GM21367 (cell line): ENCODE measurements around the gene SLC43A1.
A peak's percentile ranks its signal among the peaks of the same experiment; 100 is the strongest.
"Not testable (repeated sequence)": the region's sequence is repeated elsewhere in the genome, so short reads cannot be mapped to it uniquely, and the experiment has no call there.

Experiments used
- ATAC-seq: cut with Tn5 transposase; IDR thresholded peaks from one replicate; pipeline ENCODE4 v1.9.1; 2021; ENCODE audit not compliant: unreplicated experiment

The SLC43A1 gene

DNA sequence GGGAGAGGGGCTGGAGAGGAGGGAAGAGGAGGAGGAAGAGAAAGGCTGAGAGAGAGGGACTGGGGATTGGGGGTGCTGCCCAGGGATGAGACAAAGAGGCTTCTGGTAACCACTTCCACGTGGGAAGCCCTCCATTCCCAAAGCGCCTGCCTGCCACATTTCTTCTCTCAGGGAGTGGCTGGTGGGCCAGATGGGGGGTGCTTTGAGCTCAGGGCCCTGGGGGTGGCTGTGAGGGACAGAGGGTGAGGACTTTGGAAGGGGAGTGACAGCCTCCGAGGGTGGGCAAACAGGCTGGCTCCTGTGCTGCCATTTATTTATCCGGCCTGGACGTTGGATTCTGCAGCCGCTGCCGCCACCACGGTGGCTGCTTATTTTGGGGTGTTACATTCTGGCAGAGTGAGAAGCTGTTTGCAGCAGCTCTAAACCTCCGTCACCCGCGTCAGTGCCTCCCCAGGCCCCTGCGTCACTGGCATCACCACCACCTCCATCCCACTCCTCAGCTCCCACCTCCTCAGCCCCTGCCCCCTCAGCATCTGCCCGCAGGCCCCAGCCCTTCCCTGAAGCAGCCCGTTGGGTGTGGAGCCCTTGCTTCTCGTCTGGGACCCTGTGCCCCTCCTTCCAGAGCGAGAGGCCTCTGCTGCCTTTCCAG, 53.5 kb downstream of the SLC43A1 start:
- ATAC-seq = no peak

DNA sequence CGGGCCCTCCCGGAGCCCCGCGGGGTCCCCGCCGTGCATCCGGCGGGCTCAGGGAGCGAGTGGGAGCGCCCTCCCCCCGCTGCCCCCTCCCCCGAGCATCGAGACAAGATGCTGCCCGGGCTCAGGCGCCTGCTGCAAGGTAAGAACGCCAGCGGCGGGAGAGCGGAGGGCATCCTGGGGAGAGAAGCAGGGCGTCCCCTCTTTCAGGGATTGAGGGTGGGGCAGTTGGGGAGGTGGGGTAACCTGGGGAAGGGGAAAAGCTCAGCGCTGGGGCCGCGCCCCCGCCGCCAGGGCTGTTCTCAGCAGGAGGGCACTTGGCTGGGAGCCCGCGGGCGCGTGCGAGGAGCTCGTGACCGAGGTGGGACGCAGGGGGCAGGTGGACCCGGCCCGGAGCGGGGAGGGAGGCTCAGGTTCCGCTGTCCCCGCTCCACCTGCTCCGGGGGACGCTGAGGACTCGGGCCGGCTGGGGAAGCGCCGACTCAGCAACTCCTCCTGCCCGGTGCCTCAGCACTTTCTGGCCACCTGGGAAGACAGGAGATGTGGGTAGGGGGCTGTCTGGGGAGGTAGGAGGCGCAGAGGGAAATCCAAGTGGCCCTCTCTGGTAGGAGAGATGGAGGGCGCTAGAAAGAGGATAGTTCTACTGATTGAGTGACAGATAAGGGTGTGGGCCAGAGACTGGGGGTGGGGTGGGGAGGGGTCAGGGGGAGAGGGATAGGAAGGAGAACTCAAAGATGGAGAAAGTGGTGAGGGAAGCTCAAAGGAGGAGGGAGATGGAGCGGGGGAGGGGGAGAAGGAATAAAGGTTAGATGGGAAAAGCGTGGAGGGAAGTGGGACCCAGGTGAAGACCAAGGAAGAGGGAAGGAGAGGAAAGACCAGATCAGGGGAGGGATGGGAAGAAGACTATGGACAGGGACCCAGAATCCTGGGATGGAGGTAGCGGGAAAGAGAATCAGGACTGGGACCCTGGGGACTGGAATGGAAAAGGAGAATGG, 54.4 kb downstream of the SLC43A1 start:
- ATAC-seq = no peak

- ATAC-seq = peak; percentile 48
Measured at GRCh38 chr11:57460022-57460757, 55.3 kb downstream of the SLC43A1 start, which contains the start of gene RTN4RL2. Gene RTN4RL2 (plus strand): TSS chr11:57460528. CDS start chr11:57460866, 338 bp downstream.

DNA sequence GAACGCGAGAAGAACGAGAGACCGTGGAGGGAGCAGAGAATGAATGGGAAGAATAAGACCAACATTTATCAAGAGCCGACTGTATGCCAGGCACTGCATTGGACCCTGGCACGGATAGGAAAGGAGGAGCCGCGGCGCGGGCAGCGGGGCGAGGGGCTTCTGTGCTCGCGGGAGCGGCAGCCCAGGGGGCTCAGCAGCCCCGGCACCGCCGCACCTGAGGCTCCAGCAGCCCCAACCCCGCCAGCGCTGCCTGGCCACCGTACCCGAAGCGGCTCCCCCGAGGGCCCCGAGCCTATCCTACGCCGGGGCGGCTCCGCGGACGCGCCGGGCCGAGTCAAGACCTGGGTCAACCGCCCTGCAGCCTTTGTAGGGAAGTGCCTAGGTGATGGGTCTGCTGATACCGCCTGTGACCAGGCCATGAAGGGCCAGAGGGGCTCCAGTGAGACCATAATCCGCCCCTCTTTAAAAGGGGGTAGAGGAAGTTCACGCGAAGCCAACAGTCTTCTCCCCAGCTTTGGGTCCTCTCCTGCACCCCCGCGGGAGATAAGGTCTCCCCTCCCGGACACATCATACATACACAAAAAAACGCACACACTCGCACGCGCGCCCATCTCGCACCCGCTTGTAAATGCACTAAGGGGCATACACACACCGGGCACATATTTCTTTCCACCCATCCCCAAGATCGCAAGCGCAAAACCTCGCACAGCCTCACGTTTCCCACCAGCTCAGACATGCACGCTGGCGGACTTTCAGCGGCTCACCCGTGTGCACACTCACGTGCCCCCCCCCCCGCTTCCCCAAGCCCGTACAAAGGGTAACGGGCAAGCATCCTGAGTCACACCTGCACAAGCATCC, 56.1 kb downstream of the SLC43A1 start:
- ATAC-seq = no peak

DNA sequence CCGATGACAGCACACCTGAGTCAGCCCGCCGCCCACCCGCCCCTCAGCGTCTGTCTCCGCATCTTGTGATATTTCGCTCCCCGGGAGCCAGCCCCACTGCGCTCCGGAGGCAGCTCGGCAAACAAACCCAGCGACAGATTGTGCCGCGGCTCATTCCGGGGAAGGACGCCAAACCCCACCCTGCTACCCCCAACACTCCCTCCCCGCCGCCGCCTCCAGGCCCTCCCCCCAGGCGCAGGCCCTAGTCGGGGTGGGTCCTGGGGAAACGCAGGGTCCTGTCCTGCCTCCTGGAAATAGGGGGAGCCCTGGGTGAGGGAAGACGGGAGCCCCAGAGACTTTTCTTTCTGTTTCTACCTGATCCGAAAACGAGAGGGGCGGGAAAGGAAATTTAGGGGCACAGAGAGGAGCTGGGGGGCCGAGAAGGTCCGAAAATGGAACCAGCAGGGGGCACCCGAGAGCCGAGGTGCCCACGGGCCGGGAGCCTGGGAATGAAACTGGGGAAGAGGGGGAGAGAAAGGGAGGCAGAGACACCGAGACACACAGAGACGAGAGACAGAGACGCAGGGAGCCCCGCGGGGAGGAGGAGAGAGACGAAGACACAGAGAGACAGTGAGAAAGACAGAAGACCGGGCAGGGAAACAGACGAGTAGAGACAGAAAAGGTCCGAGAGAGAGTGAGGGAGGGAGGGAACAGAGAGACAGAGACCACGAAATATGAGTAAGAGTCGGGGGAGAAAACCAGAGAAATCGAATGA, 56.9 kb downstream of the SLC43A1 start:
- ATAC-seq = no peak

GRCh38 chr11:57458060-57458409, 57.5 kb downstream of the SLC43A1 start:
- ATAC-seq = no peak

DNA sequence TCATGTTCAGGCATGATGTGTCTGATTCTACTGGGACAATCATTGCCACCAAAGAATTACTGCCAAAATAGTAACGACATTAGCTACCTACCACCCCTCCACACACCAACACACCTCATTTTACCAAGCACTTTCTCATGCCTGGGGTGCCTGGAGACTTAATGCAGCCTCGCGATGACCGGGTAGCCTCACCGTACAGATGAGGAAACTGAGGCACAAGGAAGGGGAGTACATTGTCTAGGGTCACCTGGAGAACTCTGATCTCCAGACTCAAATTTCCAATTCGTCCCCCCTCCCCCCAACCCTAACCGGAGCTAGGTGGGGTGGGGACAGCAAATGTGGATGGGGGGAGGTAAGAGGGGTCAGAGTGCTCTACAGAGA, 57.9 kb downstream of the SLC43A1 start:
- no peak for ATAC-seq

DNA sequence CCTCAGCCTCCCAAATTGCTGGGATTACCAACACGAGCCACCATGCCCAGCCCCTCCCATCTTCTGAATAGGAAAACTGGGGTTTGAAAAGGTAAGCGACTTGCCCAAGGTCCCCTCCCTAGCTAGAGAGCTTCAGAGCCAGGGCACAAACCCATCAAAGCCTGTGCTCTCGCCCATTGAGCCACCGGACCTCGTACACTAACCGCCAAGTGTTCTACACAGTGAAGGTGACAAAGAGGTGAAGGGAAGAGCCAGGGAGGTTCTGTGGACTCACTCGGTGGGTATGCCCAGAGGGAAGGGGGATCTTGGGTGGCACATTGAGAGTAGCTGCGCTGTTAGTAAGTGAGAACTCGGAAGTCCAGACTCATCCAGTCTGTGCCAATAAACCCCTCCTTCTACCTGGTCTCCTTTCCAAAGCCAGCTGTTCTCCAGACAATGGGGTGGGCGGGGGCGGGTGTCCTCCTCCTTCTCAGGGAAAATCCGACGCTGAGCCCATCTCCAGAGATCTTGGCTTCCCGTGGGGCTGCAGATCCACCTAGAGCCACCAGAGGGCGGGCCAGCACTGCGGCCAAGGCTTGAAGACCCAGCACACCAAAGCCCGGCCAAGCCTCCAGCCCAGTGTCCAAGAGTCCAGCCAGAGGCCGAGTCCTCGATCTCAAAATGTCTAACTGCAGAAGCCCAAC, 58.4 kb downstream of the SLC43A1 start:
- peak; percentile 51 for ATAC-seq

DNA sequence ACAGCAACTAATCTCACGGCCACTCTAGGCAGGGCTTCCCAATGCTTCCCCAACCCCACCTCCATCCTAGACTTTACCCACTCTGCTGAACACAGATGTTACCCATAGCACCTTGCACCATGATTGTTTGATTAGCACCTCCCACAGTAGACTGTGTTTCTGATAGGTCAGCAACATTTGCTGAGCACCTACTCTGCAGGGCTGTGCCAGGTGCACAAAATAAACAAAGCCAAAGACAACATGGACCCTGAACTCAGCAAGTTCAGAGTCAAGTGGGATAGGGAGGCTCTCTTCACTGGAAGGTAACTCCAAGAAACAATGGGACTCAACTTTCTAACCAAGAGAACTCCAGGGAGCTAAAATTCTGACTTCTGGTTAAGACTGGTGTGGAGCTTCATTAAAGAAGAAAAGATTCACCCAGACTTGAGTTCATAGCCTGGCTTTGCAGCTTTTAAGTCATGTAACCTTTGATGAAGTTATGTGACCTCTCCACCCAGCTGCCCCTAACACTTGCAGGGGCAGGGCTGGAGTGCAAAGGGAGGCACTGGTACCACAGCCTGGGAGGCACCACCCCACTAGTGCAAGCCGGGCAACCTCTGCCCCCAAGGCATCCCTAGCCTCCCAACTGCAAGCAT, 61.8 kb downstream of the SLC43A1 start:
- ATAC-seq = no peak

GRCh38 chr11:57446055-57446454, 69.4 kb downstream of the SLC43A1 start:
- ATAC-seq = no peak

GRCh38 chr11:57445122-57445394, 70.4 kb downstream of the SLC43A1 start:
- ATAC-seq = not testable (repeated sequence)

DNA sequence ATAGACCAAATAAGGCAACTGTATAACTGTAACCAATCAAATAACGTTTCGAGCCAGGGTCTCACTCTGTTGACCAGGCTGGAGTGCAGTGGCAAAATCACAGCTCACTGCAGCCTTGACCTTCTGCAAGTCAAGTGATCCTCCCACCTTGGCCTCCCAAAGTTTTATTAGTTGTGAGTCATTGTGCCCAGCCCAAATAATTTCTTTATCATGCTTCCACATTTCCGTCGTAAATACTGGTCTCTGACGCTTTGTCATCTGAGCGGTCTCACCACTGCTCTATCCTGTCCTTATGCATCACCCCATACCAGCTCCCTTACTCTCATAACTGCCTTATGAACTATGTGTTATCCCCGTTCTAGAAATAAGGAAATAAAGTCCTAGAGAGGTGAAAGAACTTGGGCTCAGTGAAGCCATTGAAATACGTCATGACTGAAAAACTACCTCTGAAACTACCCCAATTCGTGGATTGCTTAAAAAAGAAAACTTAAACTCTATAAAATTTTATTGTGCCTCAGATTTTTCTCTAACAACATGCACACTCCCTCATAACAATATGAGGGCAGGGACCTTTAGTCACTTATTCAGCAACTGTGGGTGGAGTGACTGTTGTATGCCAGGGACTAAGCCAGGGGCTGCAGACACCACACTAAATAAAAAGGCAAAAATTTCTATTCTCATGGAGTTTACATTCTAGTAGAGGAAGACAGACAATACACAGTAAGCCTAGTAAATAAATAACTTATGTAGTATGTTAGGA, 71.0 kb downstream of the SLC43A1 start:
- no peak for ATAC-seq

DNA sequence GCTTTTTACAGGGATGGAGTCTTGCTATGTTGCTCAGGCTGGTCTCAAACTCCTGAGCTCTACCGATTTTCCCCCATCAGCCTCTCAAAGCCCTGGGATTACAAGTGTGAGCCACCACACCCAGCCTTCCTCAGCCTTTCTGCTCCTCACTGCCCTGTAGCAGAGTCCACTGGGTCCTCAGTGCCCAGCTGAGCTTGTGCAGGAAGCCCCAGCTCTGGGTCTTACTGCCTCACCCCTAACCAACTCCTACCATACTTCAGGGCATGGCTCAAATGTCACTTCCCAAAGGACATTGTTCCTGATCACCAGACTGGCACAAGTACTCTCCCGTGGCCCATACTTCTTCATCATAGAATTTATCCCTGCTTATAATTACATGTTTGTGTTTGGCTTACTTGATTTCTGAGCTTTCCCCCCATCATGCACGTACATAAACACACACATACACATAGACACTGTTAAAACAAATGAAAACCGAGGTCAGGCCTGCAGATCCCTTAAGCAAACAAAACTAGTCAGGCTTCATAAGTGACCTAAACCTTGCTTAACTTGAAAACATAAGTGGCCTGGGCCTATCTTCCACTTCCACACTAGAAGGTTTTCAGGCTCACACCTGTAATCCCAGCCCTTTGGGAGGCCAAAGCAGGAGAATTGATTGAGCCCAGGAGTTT, 74.6 kb downstream of the SLC43A1 start:
- ATAC-seq = no peak

DNA sequence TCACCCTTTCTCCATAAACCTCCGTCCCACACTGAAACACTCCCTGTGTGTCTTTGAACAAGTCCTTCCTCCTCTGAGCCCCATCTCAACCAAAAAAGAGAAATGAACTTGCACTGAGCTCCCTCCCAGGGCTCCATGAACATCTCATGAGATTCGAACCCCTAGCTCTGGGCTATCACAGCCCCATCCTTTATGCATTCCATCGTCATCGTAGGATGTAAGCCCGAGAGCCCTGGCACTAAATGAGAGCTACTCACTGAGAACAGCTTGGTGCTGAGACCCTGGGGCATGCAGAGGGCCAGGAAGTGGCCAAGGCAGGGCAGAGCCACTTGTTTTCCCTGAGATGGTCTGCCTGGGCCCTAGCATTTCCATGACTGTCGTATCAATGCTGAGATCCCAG, 75.7 kb downstream of the SLC43A1 start:
- ATAC-seq = no peak

DNA sequence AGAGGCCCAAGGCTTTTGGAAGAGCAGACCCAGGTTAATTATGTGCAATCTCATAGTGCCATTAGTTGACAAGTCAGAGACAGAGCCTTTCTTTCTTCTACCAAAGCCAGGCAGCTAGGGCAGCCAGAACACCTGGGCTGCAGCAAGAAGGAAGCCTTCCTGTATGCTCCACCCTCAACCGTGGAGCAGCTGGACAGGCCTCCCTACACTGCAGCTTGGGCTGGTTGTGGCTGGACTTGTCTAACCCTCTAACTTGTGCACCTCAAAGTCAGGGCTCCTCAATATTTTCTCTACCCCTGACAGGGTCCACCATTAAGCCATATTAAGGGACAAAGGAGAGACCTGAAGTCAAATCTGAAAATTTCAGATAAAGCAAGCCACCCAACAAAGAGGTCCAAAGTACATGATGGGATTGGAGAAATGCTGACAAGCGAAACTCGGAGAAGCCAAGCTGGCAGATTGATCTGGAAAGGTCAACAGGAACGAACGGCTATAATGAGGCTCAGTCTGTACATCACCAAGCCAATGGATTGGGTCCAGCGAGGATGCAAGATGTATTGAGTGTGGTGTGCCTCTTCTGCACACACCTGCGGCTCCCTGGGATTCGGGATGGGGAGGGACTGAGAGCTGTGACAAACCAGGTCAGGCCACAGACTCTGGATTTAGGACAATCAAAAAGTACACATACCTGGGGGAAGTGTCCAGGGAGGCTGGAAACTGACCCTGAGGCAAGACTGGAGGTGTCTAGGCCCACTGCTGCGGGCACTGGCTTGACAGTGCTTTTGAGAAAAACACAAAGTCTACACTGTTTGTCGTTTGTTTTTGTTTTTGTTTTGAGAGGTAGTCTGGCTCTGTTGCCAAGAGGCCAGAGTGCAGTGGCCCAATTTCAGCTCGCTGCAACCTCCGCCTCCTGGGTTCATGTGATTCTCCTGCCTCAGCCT, 76.9 kb downstream of the SLC43A1 start:
- no peak for ATAC-seq

DNA sequence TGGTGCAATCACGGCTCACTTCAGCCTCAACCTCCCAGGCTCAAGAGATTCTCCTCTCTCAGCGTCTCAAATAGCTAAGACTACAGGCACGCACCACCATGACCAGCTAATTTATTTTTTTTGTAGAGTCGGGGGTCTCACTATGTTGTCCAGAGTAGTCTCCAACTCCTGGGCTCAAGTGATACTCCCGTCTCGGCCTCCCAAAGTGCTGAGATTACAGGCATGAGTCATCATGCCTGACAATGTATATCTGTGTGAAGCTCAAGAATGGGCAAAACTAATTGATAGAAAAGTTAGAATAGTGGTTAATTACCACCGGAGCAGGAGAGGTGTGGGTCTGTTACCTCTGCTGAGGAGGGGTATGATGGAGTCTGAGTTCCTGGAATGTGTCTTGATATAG, 79.5 kb downstream of the SLC43A1 start:
- ATAC-seq = no peak
